Stimulated activated CD4-positive, alpha-beta T cell treated with anti-CD3 and anti-CD28 coated beads, Interleukin-12 subunit alpha, Interleukin-12 subunit beta, amount 100 ng/mL, for 24 hours (primary cell): Measurements from ENCODE around the gene FXYD1.
A peak's percentile ranks its signal among the peaks of the same experiment; 100 is the strongest.
"Not testable (repeated sequence)": the region's sequence is repeated elsewhere in the genome, so short reads cannot be mapped to it uniquely, and the experiment has no call there.

Source experiments
- DNase-seq, 2 experiments: peaks; one replicate each; pipeline ENCODE4 v3.0.0-alpha.2; 2020; ENCODE audit warnings: low read depth in 2 of 2

The FXYD1 gene

DNA sequence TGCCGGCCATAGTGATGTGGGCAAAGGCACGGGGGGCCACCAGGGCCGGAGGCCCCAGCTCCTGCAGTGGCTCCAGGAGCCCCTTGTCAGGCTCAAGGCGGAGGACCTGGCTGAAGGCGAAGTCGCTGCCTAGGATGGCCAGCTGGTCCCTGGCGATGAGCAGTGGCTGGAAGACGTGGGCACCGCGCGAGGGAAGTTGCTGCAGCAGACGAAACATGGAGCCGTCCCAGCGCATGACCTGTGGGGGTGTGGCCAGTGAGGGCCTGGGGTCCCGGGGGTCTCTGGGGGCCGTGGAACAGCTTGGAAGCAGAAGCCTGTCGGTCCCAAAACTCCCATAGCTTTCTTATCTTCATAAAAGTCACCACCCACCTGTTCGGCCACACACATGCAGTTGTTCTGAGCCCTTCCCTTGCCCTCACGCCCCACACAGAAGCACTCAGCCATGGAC, 13.3 kb upstream of the FXYD1 start:
- DNase-seq = no peak

GRCh38 chr19:35125749-35126623, 12.6 kb upstream of the FXYD1 start:
- DNase-seq = no peak

DNA sequence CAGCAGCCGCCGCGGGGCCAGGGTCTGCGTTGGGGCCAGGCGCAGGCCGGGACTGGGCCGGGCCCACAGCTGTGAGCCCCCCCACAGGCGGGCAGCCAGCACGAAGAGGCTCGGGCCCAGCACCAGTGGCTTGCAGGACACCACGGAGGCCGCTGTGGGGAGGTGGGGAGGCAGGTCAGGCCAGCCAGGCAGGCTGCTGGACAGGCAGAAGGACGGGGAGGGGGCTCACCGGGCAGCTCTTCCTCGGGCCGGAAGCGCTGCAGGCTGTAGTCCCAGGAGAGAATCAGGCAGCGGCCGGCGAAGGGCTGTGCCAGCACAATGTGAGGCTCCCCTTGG, 12.0 kb upstream of the FXYD1 start:
- DNase-seq = no peak

DNA sequence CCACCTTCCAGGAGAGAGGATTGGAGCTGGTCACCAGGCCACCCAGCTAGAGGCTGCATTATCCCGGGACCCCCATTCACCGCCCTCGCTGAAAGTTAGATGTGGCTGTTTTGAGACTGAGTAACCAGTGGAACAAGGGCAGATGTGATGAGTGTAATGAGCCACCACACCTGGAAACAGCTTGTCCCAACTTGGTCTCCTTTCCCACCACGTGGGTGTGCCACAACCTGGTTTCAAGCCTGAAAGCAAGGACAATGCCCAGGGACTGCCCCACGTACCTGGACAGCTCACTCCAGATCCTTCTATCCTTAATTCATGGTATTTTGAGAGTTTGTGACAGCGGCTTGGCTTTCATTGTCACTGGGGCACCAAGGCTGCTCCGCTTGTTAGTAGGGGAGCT, 10.8 kb upstream of the FXYD1 start:
- no peak for DNase-seq

GRCh38 chr19:35128398-35129057, 10.1 kb upstream of the FXYD1 start:
- no peak for DNase-seq

- DNase-seq = not testable (repeated sequence)
Measured at GRCh38 chr19:35129724-35130274, 8.8 kb upstream of the FXYD1 start.

DNA sequence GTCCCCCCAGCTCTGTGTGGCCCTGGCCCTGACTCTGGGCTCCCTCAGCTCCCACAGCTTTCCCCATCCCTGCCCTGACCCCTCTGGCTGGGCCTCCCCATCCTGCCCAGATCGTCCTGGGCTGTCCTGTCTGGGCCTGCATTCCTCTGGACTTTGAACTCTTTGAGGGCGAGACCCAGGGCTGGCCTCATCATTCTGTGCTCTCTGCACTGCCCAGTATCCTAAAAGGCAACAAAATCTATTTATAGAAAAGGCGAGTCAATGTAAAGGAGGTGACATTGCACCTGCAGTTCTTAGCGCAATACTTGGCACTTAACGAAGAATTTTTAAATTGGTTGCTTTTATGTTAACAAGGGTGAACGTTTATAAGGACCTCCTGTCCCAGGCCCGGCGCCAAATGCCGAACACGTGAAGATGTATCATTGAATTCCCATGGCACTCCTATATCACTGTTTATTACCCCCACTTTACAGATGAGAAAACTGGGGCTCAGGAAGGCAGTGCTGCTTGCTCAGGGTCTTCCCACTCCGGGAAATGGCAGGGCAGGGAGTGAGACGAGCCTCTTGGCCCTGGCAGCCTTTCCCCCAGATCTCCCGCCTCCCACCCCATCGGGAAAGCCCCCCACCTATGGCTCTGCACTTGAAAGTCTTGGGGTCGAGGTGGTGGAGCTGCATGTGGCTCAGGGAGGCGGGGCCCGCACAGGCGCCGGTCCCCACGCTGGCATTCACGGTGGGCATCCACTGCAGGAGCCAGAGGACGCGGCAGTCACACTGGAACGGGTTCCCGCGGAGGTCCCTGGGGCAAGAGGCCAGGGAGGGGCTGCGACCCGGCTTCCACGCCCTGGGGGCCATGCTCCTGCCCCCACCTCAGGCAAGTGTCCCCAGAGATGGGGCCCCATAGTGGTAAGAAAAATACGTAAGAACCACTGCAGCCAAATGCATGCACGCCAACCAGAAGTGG, 7.6 kb upstream of the FXYD1 start:
- no peak for DNase-seq

DNA sequence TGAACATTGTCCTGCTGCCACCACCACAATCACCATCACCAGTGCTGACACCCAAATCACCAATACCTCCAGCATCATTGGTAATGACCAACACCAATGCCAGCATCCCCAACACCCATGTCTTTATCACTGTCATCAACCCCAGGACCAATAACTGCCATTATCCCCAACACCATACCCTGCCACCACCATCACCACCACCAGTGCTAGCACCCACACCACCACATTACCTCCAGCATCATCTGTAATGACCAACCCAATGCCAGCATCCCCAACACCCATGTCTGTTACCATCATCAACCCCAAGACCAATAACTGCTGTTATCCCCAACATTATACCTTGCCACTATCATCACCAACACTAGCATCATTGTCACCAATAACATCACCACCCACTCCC, 6.4 kb upstream of the FXYD1 start:
- no peak for DNase-seq

DNA sequence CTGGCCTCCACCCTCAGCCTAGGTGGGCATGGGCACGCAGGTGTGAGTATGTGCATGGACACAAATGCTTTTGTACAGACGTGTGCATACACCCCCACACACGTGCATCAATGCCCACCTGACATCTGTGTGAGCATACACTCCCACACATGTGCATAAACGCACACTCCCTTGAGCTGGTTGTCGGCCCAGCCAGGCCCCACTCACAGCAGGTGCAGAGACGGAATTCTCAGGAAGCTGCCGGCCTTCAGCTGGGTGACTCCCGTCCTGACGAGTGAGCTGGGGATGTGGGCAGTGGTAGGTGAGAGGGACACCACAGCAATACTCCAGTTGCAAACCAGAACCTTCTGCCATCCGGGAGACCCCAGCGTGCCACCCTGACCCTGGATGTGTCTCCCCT, 4.8 kb upstream of the FXYD1 start:
- no peak for DNase-seq

DNA sequence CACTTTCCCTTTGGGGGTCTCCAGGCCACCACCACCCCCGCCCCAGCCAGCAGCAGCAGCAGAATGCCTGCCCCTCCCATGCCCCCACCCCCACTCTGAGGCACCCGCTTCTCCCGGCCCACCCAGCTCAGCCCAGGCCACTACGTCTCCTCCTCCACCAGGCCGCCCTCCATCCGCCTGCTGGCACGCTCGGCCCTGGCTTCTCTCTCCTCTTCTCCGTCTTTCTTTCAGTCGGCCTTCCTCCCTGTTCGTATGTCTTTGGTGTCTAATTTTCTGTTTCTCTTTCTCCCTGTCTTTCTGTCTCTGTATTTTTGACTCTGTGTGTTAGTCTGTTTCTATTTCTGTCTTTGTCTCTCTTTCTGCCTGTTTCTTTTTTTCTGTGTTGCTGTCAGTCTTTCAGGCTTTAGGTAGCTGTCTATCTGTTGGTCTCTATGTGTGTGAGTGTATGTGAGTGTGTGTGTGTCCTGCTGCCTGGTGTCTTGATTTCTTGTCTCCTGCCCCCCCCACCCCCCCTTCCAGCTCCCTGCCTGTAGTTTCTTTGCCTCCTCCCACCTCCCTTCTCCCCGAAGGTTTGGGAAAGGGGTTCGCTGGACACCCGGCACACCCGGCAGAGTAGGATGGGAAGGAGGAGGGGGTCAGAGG, 3.9 kb upstream of the FXYD1 start, which contains the start of gene LGI4:
TSS of gene LGI4 (minus strand) at position 459 of the 642 bp plus-strand sequence. CDS start at position 80, 379 bp downstream.
- no peak for DNase-seq

GRCh38 chr19:35135389-35135909, 3.2 kb upstream of the FXYD1 start:
- DNase-seq = peak; percentile 24 to 66

GRCh38 chr19:35136231-35136630, 2.4 kb upstream of the FXYD1 start:
- DNase-seq = no peak

GRCh38 chr19:35136977-35137702, 1.5 kb upstream of the FXYD1 start:
- no peak for DNase-seq

DNA sequence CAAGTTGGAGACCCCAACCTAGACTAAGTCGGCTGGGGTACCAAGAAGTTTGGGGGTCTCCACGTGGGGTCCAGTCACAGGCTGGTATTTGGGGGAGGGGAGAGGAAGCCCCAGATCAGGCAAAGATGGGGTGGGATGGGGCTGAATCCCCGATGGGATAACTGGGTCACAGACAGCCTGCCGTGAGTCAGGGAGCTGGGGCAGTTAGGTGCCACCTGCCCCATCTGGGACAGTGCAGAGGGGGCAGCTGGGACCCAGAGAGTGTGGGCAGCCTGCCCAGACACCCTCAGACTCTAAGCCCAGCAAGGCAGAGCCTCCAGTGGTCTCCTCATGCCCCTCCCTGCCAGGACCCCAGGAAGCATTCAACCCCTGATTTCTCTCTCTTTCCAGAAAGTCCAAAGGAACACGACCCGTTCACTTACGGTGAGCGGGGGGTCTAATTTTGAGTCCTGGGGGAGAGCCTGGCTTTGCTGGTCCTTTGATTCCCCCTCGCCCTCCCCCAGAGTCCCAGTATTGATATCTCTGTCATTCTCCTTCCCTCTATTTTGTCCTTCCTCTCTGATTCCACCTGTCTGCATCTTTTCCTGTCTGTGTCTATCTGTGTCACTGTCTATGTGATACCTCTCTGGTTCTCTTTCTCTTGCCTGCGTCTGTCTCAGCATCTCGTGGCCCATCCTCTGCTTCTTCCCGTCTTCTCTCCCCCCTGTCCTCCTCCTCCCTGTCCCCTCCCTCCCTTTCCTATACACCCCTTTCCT, 1.8 kb downstream of the FXYD1 start:
- DNase-seq = no peak

- peak; percentile 92 to 99 for DNase-seq
Measured at GRCh38 chr19:35140962-35141836, 2.6 kb downstream of the FXYD1 start.

DNA sequence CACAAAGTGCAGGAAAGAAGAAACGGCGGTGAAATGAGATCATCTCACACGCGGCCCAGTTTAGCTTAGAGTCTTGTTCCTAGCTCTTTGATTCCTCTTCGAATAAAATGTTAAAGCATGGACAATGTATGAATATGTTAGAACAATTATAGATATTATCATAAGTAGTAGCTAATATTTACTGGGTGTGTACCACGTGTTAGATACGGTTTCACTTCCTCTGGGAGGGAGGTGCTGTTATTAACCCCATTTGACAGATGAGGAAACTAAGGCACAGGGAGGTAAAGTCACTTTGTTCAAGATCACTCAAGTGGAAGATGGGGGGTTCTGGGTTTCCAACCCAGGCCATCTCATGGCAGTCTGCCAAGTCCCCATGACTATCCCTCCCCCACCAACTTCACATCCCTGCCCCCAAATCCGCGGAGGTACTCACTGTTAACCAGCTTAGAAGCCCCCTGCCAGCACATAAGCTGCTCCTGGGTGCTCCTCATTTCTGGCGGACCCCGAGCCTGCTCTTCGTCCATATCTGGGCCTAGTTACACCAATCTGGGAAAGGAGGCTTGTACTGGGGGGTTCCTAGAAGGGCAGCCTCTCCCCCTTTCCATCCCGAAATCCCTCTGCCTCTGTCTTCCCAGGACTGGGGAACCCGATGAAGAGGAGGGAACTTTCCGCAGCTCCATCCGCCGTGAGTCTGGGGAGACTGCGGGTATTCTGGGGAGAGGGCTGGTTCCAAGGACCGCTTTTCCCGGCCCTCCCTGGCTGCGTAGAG, 3.4 kb downstream of the FXYD1 start:
- no peak for DNase-seq

DNA sequence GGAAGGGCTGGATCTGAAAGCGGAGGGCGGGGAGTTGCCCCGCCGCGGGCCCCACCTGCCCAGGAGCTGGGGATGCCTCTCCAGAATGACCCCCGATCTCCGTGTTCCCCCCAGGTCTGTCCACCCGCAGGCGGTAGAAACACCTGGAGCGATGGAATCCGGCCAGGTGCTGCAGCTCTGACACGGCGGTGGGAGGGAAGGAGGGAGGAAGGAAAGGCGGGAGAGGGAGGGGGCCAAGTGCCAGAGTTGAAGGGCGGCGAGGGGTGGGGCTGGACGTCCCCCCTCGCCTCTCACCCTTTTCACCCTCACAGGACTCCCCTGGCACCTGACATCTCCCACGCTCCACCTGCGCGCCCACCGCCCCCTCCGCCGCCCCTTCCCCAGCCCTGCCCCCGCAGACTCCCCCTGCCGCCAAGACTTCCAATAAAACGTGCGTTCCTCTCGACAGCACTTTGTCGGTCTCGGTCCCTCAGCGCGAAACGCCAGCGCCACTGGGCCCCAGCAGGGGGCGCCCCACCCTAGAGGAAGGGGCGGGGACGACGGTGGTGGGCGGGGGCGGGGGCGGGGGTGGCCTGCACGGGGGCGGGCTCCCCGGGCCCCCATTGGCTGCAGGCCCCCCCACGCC, 4.1 kb downstream of the FXYD1 start:
- peak; percentile 38 to 63 for DNase-seq
